K562 treated with DMSO at 1 percent for 24 hours (cell line): ENCODE measurements around the gene SLC29A1. TPM values are rescaled to one million over a fixed set of nuclear protein-coding genes. Genes with fewer than 3 reads are reported as not detected.

ENCODE experiments used
- total RNA-seq: library from RNA; unstranded; fragments of 300-600 nt; gene quantifications from 2 replicates; pipeline ENCODE4 v1.2.3, GENCODE V29; 2022; ENCODE audit warnings: low read depth; ENCODE audit not compliant: insufficient read depth

The SLC29A1 gene
- 193 and 196 TPM in 2 replicates for total RNA-seq

DNA sequence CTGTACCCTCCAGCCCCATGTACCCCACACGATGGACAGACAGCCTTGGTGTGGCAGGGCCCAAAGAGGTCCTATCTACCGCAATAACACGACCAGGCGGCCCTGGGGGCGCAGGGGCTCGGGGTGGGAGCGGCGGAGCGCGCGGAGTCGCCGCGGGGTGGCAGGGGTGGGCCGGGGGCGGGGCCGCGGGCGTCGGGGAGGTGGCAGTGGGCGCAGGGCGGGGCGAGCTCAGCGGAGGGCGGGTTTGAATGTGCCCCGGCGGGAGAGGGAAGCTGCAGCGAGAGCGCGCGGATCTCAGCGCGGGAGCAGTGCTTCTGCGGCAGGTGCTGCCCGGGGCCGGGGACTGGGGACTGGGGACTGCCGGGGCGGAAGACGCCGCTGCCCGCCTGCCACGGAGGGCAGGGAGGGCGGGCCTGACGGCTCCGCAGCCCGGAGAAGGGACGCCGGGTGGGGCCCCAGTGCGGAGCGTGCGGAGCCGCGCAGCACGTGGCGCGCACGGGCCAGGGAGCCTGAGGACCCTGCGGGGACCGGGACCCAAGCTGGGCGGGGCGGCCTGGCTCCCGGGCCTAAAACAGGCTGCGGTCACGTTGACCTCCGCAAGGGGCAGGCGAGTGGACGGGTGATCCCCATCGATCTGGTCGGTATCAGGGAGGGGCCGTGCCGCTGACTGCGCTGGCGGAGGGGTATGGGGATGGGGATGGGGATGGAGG lies at the start of gene SLC29A1:
SLC29A1 (plus strand) TSS at position 277 of the 710 bp plus-strand sequence. CDS start 3,719 bp downstream, outside the sequence.

GRCh38 chr6:44216677-44217331 lies 6.6 kb upstream of the SLC29A1 start, which contains the start of gene MYMX:
TSS of gene MYMX (plus strand) at chr6:44216926. CDS start at chr6:44217472, 546 bp downstream.

DNA sequence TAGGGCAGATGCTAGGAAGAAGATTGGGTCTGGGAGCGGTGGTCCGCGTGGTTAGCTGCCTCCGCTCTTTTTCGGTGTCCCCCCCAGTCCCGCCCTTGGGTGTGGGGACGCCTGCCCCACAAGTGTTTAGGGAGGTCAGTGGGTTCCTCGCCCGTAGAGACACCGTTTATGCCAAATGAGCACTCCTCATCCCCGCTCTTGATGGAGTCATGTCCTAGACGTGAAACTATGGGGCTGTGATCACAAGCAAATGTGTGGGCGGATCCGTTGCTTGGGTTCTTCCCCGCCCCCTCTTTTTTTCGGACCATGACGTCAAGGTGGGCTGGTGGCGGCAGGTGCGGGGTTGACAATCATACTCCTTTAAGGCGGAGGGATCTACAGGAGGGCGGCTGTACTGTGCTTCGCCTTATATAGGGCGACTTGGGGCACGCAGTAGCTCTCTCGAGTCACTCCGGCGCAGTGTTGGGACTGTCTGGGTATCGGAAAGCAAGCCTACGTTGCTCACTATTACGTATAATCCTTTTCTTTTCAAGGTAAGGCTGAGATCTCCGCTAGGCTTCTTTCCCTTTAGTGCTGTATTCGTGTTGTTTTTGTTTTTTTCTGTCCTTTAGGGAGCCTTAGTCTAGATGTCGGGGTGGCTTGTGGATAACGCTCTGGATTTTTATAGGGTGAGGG lies 23.4 kb downstream of the SLC29A1 start, which contains the start of gene HSP90AB1:
HSP90AB1 (plus strand) TSS at position 439 of the 675 bp plus-strand sequence. CDS start 1,529 bp downstream, outside the sequence.

DNA sequence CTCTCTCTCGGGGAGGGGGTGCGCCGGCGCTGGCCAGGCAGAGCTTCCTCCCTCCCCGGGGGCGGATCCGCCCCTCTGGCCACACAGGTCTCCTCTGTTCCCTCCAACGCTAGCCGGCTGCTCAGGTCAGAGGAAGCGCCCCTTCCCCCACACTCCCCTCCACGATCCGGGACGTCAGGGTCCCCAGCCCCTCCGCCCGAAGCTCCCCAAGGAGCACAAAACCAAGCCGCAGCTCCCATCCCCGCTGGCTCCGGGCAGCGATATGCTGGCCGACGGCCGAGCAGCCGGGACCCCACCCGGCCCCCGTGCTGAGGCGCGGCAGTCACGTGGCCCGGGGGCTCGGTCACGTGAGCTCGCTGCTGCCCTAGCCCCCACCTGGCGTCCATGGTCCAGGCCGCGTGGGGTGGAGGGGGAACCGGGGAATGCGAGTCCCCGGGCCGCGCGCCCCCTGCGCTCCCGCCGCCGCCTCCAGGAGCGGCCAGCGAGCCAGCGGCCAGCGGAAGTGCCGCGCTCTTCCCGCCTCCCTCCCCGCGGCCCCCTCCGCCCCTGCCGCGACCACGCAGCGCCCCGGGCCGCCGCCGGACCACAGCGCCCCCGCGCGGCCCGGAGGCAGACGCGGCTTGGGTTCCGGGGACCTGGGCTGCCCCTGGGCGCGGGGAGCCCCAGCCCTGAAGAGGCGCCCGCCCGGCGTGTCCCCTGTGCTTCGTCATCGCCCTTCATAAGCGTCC lies 33.8 kb downstream of the SLC29A1 start, which contains the start of gene SLC35B2:
SLC35B2 (minus strand) TSS at position 504 of the 728 bp plus-strand sequence; CDS start at position 386, 118 bp downstream.

GRCh38 chr6:44265007-44265721 lies 41.8 kb downstream of the SLC29A1 start, which contains the start of gene NFKBIE:
TSS of gene NFKBIE (minus strand) at chr6:44265551. CDS start at chr6:44265346, 205 bp downstream.

GRCh38 chr6:44269921-44270525 lies 46.6 kb downstream of the SLC29A1 start, which contains the start of gene TMEM151B:
TSS of gene TMEM151B (plus strand) at chr6:44270450. CDS start at chr6:44270743, 293 bp downstream.

Other genes with a start within 250 kb of the SLC29A1 start
- gene MRPL14, start 96.1 kb upstream of the SLC29A1 start, total RNA-seq: 141 and 161 TPM in 2 replicates
- 62.8 and 66.6 TPM in 2 replicates for gene TMEM63B, start 96.0 kb upstream of the SLC29A1 start, total RNA-seq
- gene CAPN11, start 64.8 kb upstream of the SLC29A1 start, total RNA-seq: not detected in 2 replicates
- not detected in 2 replicates for gene MYMX, start 6.7 kb upstream of the SLC29A1 start, total RNA-seq
- gene HSP90AB1, start 23.5 kb downstream of the SLC29A1 start, total RNA-seq: 1,001 and 1,023 TPM in 2 replicates
- 96.5 and 104 TPM in 2 replicates for gene SLC35B2, start 33.9 kb downstream of the SLC29A1 start, total RNA-seq
- 52.3 and 56.0 TPM in 2 replicates for gene NFKBIE, start 42.0 kb downstream of the SLC29A1 start, total RNA-seq
- gene TMEM151B, start 46.9 kb downstream of the SLC29A1 start, total RNA-seq: not detected in 2 replicates
- gene AARS2, start 89.8 kb downstream of the SLC29A1 start, total RNA-seq: 26.6 and 27.1 TPM in 2 replicates
- not detected in 2 replicates for gene SPATS1, start 119.1 kb downstream of the SLC29A1 start, total RNA-seq
- gene CDC5L, start 164.1 kb downstream of the SLC29A1 start, total RNA-seq: 20.0 and 22.1 TPM in 2 replicates